OCI-LY1 (cell line): ENCODE measurements around the gene NUDC.

Source experiments
- H2AFZ ChIP-seq: fragments of 200-600 bp; sonication (generic), shearing (Covaris generic); 2 replicates; pipeline ENCODE4 v1.6.0; 2014; ENCODE audit warnings: antibody characterized with exemption, mild to moderate bottlenecking, low read length
- H3F3A ChIP-seq: fragments of 200-600 bp; sonication (generic), shearing (Covaris generic); 2 replicates; pipeline ENCODE4 v1.6.0; 2014; ENCODE audit warnings: mild to moderate bottlenecking, antibody characterized with exemption, low read length, moderate library complexity; ENCODE audit not compliant: insufficient read depth
- H3K27ac ChIP-seq: fragments of 200-600 bp; sonication (generic); 2 replicates; pipeline ENCODE4 v1.5.1; 2014; ENCODE audit warnings: low read length, mixed run types, mild to moderate bottlenecking, low read depth; ENCODE audit not compliant: poor library complexity, severe bottlenecking
- H3K27me3 ChIP-seq: fragments of 200-600 bp; sonication (generic); 2 replicates; pipeline ENCODE4 v1.6.0; 2014; ENCODE audit warnings: antibody characterized with exemption, mild to moderate bottlenecking, low read length, moderate library complexity; ENCODE audit not compliant: insufficient read depth
- H3K36me3 ChIP-seq: fragments of 200-600 bp; sonication (generic); 2 replicates; pipeline ENCODE4 v1.6.1; 2014; ENCODE audit warnings: mild to moderate bottlenecking, antibody characterized with exemption, low read length, moderate library complexity, mixed read lengths; ENCODE audit not compliant: insufficient read depth
- H3K4me1 ChIP-seq: fragments of 200-600 bp; sonication (generic); 2 replicates; pipeline ENCODE4 v1.5.1; 2014; ENCODE audit warnings: mild to moderate bottlenecking, low read length, moderate library complexity; ENCODE audit not compliant: insufficient read depth, severe bottlenecking
- H3K4me2 ChIP-seq: fragments of 200-600 bp; sonication (generic), shearing (Covaris generic); 2 replicates; pipeline ENCODE4 v1.6.1; 2014; ENCODE audit warnings: low read length
- H3K4me3 ChIP-seq: fragments of 200-600 bp; sonication (generic); 2 replicates; pipeline ENCODE4 v1.5.1; 2014; ENCODE audit warnings: low read length, low read depth, mild to moderate bottlenecking, mixed read lengths; ENCODE audit not compliant: poor library complexity, severe bottlenecking
- H3K79me2 ChIP-seq: fragments of 200-600 bp; shearing (Covaris generic); 2 replicates; pipeline ENCODE4 v1.6.1; 2016; ENCODE audit warnings: mixed run types, low read length, mixed read lengths; ENCODE audit not compliant: insufficient read depth
- H3K9ac ChIP-seq: fragments of 200-600 bp; sonication (generic), shearing (Covaris generic); 2 replicates; pipeline ENCODE4 v1.6.1; 2014; ENCODE audit warnings: mild to moderate bottlenecking, low read length, mixed read lengths
- H3K9me2 ChIP-seq: fragments of 200-600 bp; sonication (generic), shearing (Covaris generic); 2 replicates; pipeline ENCODE4 v1.6.1; 2014; ENCODE audit warnings: low read depth, mild to moderate bottlenecking, low read length, mixed read lengths
- H3K9me3 ChIP-seq: fragments of 200-600 bp; shearing (Covaris generic); 2 replicates; pipeline ENCODE4 v1.6.1; 2014; ENCODE audit warnings: low read length, mixed read lengths
- H4K20me1 ChIP-seq: fragments of 200-600 bp; sonication (generic), shearing (Covaris generic); 2 replicates; pipeline ENCODE4 v1.6.0; 2016; ENCODE audit warnings: mild to moderate bottlenecking, low read length; ENCODE audit not compliant: insufficient read depth
- EZH2 ChIP-seq: fragments of 200-600 bp; sonication (generic), shearing (Covaris generic); IDR thresholded peaks from 2 replicates; pipeline ENCODE4 v1.8.0; 2017; ENCODE audit warnings: borderline replicate concordance, mixed run types, mild to moderate bottlenecking, antibody characterized with exemption, low read length, moderate library complexity, mixed read lengths
- TF ChIP-seq, protein P1 (sequence below): fragments of 200-600 bp; sonication (generic), shearing (Covaris generic); IDR thresholded peaks from 2 replicates; pipeline ENCODE4 v1.5.1; 2017; ENCODE audit warnings: mild to moderate bottlenecking, antibody characterized with exemption, low read length, moderate library complexity, mixed read lengths

NUDC gene

DNA sequence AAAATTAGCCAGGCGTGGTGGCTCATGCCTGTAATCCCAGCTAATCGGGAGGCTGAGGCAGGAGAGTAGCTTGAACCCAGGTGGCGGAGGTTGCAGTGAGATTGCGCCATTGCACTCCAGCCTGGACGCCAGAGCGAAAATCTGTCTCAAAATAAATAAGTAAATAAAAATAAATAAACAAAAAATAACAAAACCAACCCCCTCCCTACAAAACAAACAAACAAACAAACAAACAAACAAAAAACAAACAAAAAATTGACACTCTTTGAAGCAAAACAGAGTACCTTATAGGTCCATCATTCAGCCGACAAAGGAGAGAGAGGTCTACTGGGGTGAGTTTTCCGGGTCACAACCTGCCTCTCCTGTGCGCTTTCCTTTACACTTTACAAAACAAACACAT, 44.1 kb downstream of the NUDC start:
- H3K36me3 ChIP-seq: no peaks in the 10 kb centered on the region
- H3K79me2 ChIP-seq: no peaks in the 10 kb centered on the region
- no peaks in the 10 kb centered on the region; the same call in 1 of the 2 replicates for H3K27me3 ChIP-seq
- H3K4me1 ChIP-seq: no peaks in the 10 kb centered on the region
- H3K9me2 ChIP-seq: no peaks in the 10 kb centered on the region
- no peaks in the 10 kb centered on the region for H3K9me3 ChIP-seq
- no peak overlapping the region for H3K4me3 ChIP-seq
- no peak overlapping the region for H3K9ac ChIP-seq
- no peak overlapping the region for H3K4me2 ChIP-seq
- H4K20me1 ChIP-seq: no peaks in the 10 kb centered on the region
- no peak overlapping the region for H3K27ac ChIP-seq
- no peaks in the 10 kb centered on the region for H3F3A ChIP-seq
- TF ChIP-seq EZH2: no peak
- TF ChIP-seq, protein P1, sequence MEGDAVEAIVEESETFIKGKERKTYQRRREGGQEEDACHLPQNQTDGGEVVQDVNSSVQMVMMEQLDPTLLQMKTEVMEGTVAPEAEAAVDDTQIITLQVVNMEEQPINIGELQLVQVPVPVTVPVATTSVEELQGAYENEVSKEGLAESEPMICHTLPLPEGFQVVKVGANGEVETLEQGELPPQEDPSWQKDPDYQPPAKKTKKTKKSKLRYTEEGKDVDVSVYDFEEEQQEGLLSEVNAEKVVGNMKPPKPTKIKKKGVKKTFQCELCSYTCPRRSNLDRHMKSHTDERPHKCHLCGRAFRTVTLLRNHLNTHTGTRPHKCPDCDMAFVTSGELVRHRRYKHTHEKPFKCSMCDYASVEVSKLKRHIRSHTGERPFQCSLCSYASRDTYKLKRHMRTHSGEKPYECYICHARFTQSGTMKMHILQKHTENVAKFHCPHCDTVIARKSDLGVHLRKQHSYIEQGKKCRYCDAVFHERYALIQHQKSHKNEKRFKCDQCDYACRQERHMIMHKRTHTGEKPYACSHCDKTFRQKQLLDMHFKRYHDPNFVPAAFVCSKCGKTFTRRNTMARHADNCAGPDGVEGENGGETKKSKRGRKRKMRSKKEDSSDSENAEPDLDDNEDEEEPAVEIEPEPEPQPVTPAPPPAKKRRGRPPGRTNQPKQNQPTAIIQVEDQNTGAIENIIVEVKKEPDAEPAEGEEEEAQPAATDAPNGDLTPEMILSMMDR: no peak
- no peak overlapping the region for H2AFZ ChIP-seq

DNA sequence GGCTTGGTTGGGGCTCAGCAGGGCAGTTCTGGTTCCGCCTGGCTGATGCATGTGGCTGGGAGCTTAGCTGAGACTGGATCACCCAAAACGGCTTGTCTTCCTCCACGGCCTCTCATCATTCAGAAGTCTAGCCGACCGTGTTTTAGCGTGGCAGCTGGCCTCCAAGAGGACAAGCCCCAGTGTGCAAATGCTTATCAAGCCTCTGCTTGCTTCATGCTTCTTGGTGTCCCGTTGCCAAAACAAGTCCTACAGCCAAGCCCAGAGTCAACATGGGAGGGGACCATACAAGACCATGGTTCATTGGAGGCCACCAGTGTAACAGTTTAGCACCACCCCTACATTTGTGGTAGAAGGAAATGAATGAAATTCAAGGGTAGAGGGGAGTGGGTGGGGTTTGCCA, 49.3 kb downstream of the NUDC start:
- Histone ChIP-seq H3K4me2 (no peak overlapping the region), H3K27me3 (no peaks in the 10 kb centered on the region; the same call in 1 of the 2 replicates), H3K9me2 (no peaks in the 10 kb centered on the region), H3K9me3 (no peaks in the 10 kb centered on the region), H3K4me3 (no peak overlapping the region), H3F3A (no peaks in the 10 kb centered on the region), H2AFZ (no peak overlapping the region), H3K9ac (no peak overlapping the region), H3K4me1 (no peaks in the 10 kb centered on the region), H4K20me1 (no peaks in the 10 kb centered on the region), H3K36me3 (no peaks in the 10 kb centered on the region), H3K79me2 (no peaks in the 10 kb centered on the region), H3K27ac (no peak overlapping the region)
- TF ChIP-seq EZH2: no peak
- TF ChIP-seq, protein P1: no peak

DNA sequence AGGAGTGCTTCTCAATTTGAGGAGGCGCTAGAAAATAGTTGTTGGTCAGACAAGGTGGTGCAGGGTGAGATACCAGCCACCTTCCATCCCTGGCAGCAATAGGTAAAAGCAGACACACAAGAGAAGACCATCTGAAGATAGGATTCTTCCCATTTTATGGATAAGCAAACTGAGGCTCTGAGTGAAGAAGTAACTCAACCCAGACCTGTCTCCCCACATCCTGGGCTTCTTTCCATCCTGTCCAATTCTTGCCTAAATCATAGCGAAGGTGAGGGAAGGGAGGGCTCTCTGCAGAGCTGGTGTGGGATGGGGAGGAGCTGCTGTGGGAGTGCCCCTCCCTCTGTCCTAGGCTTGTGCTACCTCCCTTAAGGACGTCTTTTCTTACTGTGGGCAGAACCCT, 50.0 kb downstream of the NUDC start:
- Histone ChIP-seq H4K20me1 (no peaks in the 10 kb centered on the region), H3K4me2 (no peak overlapping the region), H3K9me2 (no peaks in the 10 kb centered on the region), H3K27ac (no peak overlapping the region), H3K36me3 (no peaks in the 10 kb centered on the region), H3K4me3 (no peak overlapping the region), H3F3A (no peaks in the 10 kb centered on the region), H3K9me3 (no peaks in the 10 kb centered on the region), H3K27me3 (no peaks in the 10 kb centered on the region; the same call in 1 of the 2 replicates), H2AFZ (no peak overlapping the region), H3K9ac (no peak overlapping the region), H3K79me2 (no peaks in the 10 kb centered on the region), H3K4me1 (no peaks in the 10 kb centered on the region)
- TF ChIP-seq, protein P1: no peak
- no peak for TF ChIP-seq EZH2
